Measurements from ENCODE around the gene STXBP3.

- TF ChIP-seq CTCF (conservative IDR thresholded peaks at IDR 0.05 in 1 of 2, IDR thresholded peaks at IDR 0.05 in 1 of 2; ENCODE audit: extremely low read depth in 1 of 2, insufficient read depth in 1 of 2, low read depth in 1 of 2, low read length in 2 of 2) (no peak), EZH2 (IDR thresholded peaks at IDR 0.05; ENCODE audit: borderline replicate concordance, low read length) (no peak)
Measured at GRCh38 chr1:108832929-108833328, 86.5 kb downstream of the STXBP3 start.
